Endothelial cell of umbilical vein (primary cell): ENCODE results near the gene SMIM7. TPM values are rescaled to one million over a fixed set of nuclear protein-coding genes. Genes with fewer than 3 reads are reported as not detected.

Experiments
- BruUV-seq: library from RNA; stranded (reverse); fragments of 400-500 nt; replicated peaks from 2 replicates; lab custom pipeline; 2021; lab: Mats Ljungman, UMichigan
- CTCF ChIA-PET: fragments of 300-600, 350-600 bp; sonication (Branson Sonifier 250); formaldehyde crosslinking; loops from one replicate; lab custom pipeline; 2021; ENCODE audit warnings: antibody characterized with exemption, inconsistent platforms; lab: Charles Lee
- POLR2A ChIA-PET: fragments of 300-600, 350-600 bp; sonication (Branson Sonifier 250); formaldehyde crosslinking; loops from one replicate; lab custom pipeline; 2021; ENCODE audit warnings: antibody characterized with exemption, inconsistent platforms; lab: Charles Lee
- DNase-seq: peaks from one replicate; pipeline ENCODE4 v3.0.0-alpha.2; 2011; ENCODE audit warnings: low read depth, low spot score
- FAIRE-seq: peaks from 2 replicates; lab custom pipeline; 2011; peaks lifted over from hg19 to GRCh38; lab: Jason Lieb, UNC
- H2AFZ ChIP-seq: 2 replicates; pipeline ENCODE4 v1.6.0; 2012; ENCODE audit warnings: low read depth, low read length, control low read depth, inconsistent platforms
- H3K27ac ChIP-seq: 2 replicates; pipeline ENCODE4 v1.5.1; 2011; ENCODE audit warnings: low read depth, mild to moderate bottlenecking, control low read depth, low read length, moderate library complexity; ENCODE audit not compliant: insufficient read depth
- H3K27me3 ChIP-seq, 2 experiments: 2 replicates each; pipeline versions ENCODE4 v1.6.0 to v1.6.1; 2011; ENCODE audit warnings: low read length in 2 of 2, mixed read lengths in 1 of 2; ENCODE audit not compliant: control insufficient read depth in 2 of 2, insufficient read depth in 2 of 2
- H3K36me3 ChIP-seq, 2 experiments: 2 replicates in 1 of 2; 3 replicates in 1 of 2; pipeline ENCODE4 v1.5.1; 2011; ENCODE audit warnings: low read length in 2 of 2, mild to moderate bottlenecking in 1 of 2, moderate library complexity in 1 of 2; ENCODE audit not compliant: control insufficient read depth in 2 of 2, insufficient read depth in 2 of 2; ENCODE audit errors: extremely low read depth in 1 of 2
- H3K4me1 ChIP-seq: 3 replicates; pipeline ENCODE4 v1.5.1; 2011; ENCODE audit warnings: mild to moderate bottlenecking, low read length; ENCODE audit not compliant: control insufficient read depth, insufficient read depth; ENCODE audit errors: extremely low read depth
- H3K4me2 ChIP-seq: 2 replicates; pipeline ENCODE4 v1.6.1; 2011; ENCODE audit warnings: low read length, control low read depth, mixed read lengths; ENCODE audit not compliant: insufficient read depth
- H3K4me3 ChIP-seq, 3 experiments: fragments of 200-600 bp in 1 of 3; sonication (generic), shearing (Covaris generic) in 1 of 3; replicated peaks in 1 of 3; 2 replicates each; pipeline ENCODE4 v1.5.1; 2011 to 2016; ENCODE audit warnings: control low read depth in 3 of 3, low read length in 3 of 3, mild to moderate bottlenecking in 2 of 3, inconsistent platforms in 1 of 3, low read depth in 1 of 3, moderate library complexity in 1 of 3; ENCODE audit not compliant: insufficient read depth in 1 of 3
- H3K79me2 ChIP-seq: 2 replicates; pipeline ENCODE4 v1.6.0; 2012; ENCODE audit warnings: low read length, inconsistent platforms; ENCODE audit not compliant: control insufficient read depth, insufficient read depth
- H3K9ac ChIP-seq: replicated peaks from 2 replicates; pipeline ENCODE3; 2011; ENCODE audit warnings: low read length, control low read depth; ENCODE audit not compliant: insufficient read depth; ENCODE audit errors: extremely low read depth
- H3K9me1 ChIP-seq: replicated peaks from 3 replicates; pipeline ENCODE4 v1.6.0; 2011; ENCODE audit warnings: mild to moderate bottlenecking, low read length; ENCODE audit not compliant: control insufficient read depth, insufficient read depth; ENCODE audit errors: extremely low read depth
- H3K9me3 ChIP-seq: replicated peaks from 2 replicates; pipeline ENCODE4 v1.5.1; 2012; ENCODE audit warnings: low read length, inconsistent platforms; ENCODE audit not compliant: control insufficient read depth, insufficient read depth
- H4K20me1 ChIP-seq: replicated peaks from 2 replicates; pipeline ENCODE3; 2011; ENCODE audit warnings: mild to moderate bottlenecking, low read length; ENCODE audit not compliant: control insufficient read depth, insufficient read depth; ENCODE audit errors: extremely low read depth
- EZH2 ChIP-seq: IDR thresholded peaks from 2 replicates; pipeline ENCODE4 v1.6.1; 2012; ENCODE audit warnings: borderline replicate concordance, low read depth, mild to moderate bottlenecking, moderate library complexity, low read length, inconsistent platforms; ENCODE audit not compliant: severe bottlenecking
- FOS ChIP-seq: IDR thresholded peaks from 2 replicates; pipeline ENCODE4 v1.6.1; 2011; ENCODE audit warnings: mild to moderate bottlenecking, low read length, moderate library complexity, borderline replicate concordance; ENCODE audit not compliant: insufficient read depth
- GATA2 ChIP-seq: IDR thresholded peaks from 2 replicates; pipeline ENCODE4 v1.7.0; 2011; ENCODE audit warnings: low read depth, mild to moderate bottlenecking, moderate library complexity, mixed read lengths, low read length; ENCODE audit not compliant: insufficient read length, insufficient read depth
- JUN ChIP-seq: IDR thresholded peaks from 2 replicates; pipeline ENCODE4 v1.6.1; 2011; ENCODE audit warnings: borderline replicate concordance, low read depth; ENCODE audit not compliant: insufficient read length, insufficient read depth
- MYC ChIP-seq: IDR thresholded peaks from one replicate; pipeline ENCODE4 v1.6.1; 2011; ENCODE audit warnings: mild to moderate bottlenecking, low read depth, low read length
- POLR2A ChIP-seq: IDR thresholded peaks from 2 replicates; pipeline ENCODE4 v1.6.1; 2012; ENCODE audit warnings: low read depth, mild to moderate bottlenecking, control low read depth, low read length
- POLR2AphosphoS5 ChIP-seq: IDR thresholded peaks from 2 replicates; pipeline ENCODE4 v1.6.1; 2012; ENCODE audit warnings: low read depth, mild to moderate bottlenecking, control low read depth, low read length, moderate library complexity; ENCODE audit not compliant: insufficient read depth
- dilution Hi-C: fragments of 300-500 bp; cut with MboI; formaldehyde crosslinking; loops from one replicate; pipeline ENCODE4 v1.15.0; 2019; ENCODE audit warnings: low sequenced_read_pairs; ENCODE audit not compliant: extremely low pct_ligation_motif_present
- intact Hi-C: fragments of 100-400 bp; cut with micrococcal nuclease; formaldehyde crosslinking; loops from one replicate; pipeline ENCODE4 v1.10.0; 2022
- polyA plus RNA-seq, 4 experiments: library from polyadenylated mRNA; depleted of rRNA in 3 of 4; stranded (reverse) in 3 of 4; unstranded in 1 of 4; fragments of >200 nt; gene quantifications; 2 replicates each; pipeline versions ENCODE4 v1.2.1 to v1.2.3, GENCODE V29; 2011 to 2012; ENCODE audit warnings: missing spikeins in 1 of 4
- total RNA-seq: library from RNA; stranded (reverse); gene quantifications from 2 replicates; pipeline ENCODE4 v1.2.3, GENCODE V29; 2021
- TF ChIP-seq, protein P1 (sequence below), 2 donors: IDR thresholded peaks; 1 replicate in 1 of 2; 2 replicates in 1 of 2; pipeline ENCODE4 v1.5.1; 2011; ENCODE audit warnings: low read length in 2 of 2, mild to moderate bottlenecking in 2 of 2, moderate library complexity in 2 of 2, control low read depth in 1 of 2, inconsistent platforms in 1 of 2, low read depth in 1 of 2; ENCODE audit not compliant: insufficient read depth in 1 of 2; ENCODE audit errors: extremely low read depth in 1 of 2
- TF ChIP-seq, protein P2 (sequence below): IDR thresholded peaks from 2 replicates; pipeline ENCODE4 v1.6.1; 2011; ENCODE audit not compliant: insufficient read depth, insufficient read length

SMIM7 gene
- total and polyA plus RNA-seq, 2 donors (not counting 3 experiments of a cell fraction or from before 2014, with no cell fraction given), result 51.1 to 62.0 TPM

- DNase-seq (no peak), FAIRE-seq (no peak)
- H3K9ac ChIP-seq, result no peak overlapping the region
- ChIA-PET POLR2A (no interaction called here), CTCF (interaction anchor here (0.7 kb wide), 1 partner anchor 23 kb away, joined by 3 read pairs; no protein-coding TSS in a partner anchor)
- dilution Hi-C loops, result no loop called here
- TF ChIP-seq POLR2A (no peak), MYC (no peak), EZH2 (no peak), GATA2 (no peak), JUN (no peak), FOS (no peak), POLR2AphosphoS5 (no peak)
- TF ChIP-seq, protein P1, sequence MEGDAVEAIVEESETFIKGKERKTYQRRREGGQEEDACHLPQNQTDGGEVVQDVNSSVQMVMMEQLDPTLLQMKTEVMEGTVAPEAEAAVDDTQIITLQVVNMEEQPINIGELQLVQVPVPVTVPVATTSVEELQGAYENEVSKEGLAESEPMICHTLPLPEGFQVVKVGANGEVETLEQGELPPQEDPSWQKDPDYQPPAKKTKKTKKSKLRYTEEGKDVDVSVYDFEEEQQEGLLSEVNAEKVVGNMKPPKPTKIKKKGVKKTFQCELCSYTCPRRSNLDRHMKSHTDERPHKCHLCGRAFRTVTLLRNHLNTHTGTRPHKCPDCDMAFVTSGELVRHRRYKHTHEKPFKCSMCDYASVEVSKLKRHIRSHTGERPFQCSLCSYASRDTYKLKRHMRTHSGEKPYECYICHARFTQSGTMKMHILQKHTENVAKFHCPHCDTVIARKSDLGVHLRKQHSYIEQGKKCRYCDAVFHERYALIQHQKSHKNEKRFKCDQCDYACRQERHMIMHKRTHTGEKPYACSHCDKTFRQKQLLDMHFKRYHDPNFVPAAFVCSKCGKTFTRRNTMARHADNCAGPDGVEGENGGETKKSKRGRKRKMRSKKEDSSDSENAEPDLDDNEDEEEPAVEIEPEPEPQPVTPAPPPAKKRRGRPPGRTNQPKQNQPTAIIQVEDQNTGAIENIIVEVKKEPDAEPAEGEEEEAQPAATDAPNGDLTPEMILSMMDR (IDR thresholded peaks at IDR 0.05; ENCODE audit: extremely low read depth in 1 of 2, insufficient read depth in 1 of 2, low read depth in 1 of 2, low read length in 2 of 2), result no peak
- TF ChIP-seq, protein P2, sequence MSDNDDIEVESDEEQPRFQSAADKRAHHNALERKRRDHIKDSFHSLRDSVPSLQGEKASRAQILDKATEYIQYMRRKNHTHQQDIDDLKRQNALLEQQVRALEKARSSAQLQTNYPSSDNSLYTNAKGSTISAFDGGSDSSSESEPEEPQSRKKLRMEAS, result no peak
- no peak overlapping the region for H3K4me2 ChIP-seq
- no peak overlapping the region for H3K4me3 ChIP-seq
- H3K36me3 ChIP-seq, result no peaks in the 10 kb centered on the region
- no peaks in the 10 kb centered on the region for H3K27me3 ChIP-seq
- H3K79me2 ChIP-seq, result peaks cover 87% of the 10 kb centered on the region
- H3K9me3 ChIP-seq, result no peaks in the 10 kb centered on the region
- peaks cover 4% of the 10 kb centered on the region for H4K20me1 ChIP-seq
- intact Hi-C loops, result no loop called here
- H3K9me1 ChIP-seq, result no peaks in the 10 kb centered on the region
- no peak overlapping the region for H2AFZ ChIP-seq
- no peak overlapping the region for H3K27ac ChIP-seq
- H3K4me1 ChIP-seq, result no peaks in the 10 kb centered on the region
- no TSS peak for BruUV-seq
Measured at GRCh38 chr19:16611121-16611520, 48.8 kb downstream of the SMIM7 start.
